Liver (tissue), 3 donors: ENCODE measurements around the gene ADGRG3.

Experiments
- EGR1 ChIP-seq, 2 donors: IDR thresholded peaks; 2 replicates each; pipeline ENCODE4 v1.6.1; 2016 to 2018; ENCODE audit warnings: antibody characterized with exemption in 2 of 2, low read depth in 2 of 2
- FOXA2 ChIP-seq: IDR thresholded peaks from 2 replicates; pipeline ENCODE4 v1.6.1; 2016; ENCODE audit warnings: antibody characterized with exemption
- GABPA ChIP-seq, 2 donors: IDR thresholded peaks in 1 of 2; conservative IDR thresholded peaks in 1 of 2; 2 replicates each; pipeline ENCODE4 v1.6.1; 2016; ENCODE audit warnings: antibody characterized with exemption in 2 of 2, mild to moderate bottlenecking in 1 of 2, moderate library complexity in 1 of 2
- NR2F2 ChIP-seq: IDR thresholded peaks from 2 replicates; pipeline ENCODE4 v1.6.1; 2016; ENCODE audit warnings: antibody characterized with exemption
- RAD21 ChIP-seq, 2 donors: IDR thresholded peaks; 2 replicates each; pipeline ENCODE4 v1.6.1; 2016; ENCODE audit warnings: antibody characterized with exemption in 2 of 2, mild to moderate bottlenecking in 2 of 2
- RXRA ChIP-seq, 2 donors: IDR thresholded peaks; 2 replicates each; pipeline ENCODE4 v1.6.1; 2017 to 2018; ENCODE audit warnings: antibody characterized with exemption in 2 of 2, mild to moderate bottlenecking in 1 of 2
- TAF1 ChIP-seq: conservative IDR thresholded peaks from 2 replicates; pipeline ENCODE4 v1.6.1; 2016; ENCODE audit warnings: antibody characterized with exemption, mild to moderate bottlenecking
- YY1 ChIP-seq: IDR thresholded peaks from 2 replicates; pipeline ENCODE4 v1.6.1; 2016; ENCODE audit warnings: antibody characterized with exemption, mild to moderate bottlenecking
- TF ChIP-seq, protein P1 (sequence below): fragments of 150-350 bp; IDR thresholded peaks from 2 replicates; pipeline ENCODE4 v1.5.1; 2017; ENCODE audit warnings: improper control_type of control experiment, low read depth, low read length; ENCODE audit not compliant: missing input control
- TF ChIP-seq, protein P2 (sequence below): IDR thresholded peaks from 2 replicates; pipeline ENCODE4 v1.6.1; 2016; ENCODE audit warnings: antibody characterized with exemption
- TF ChIP-seq, protein P3 (sequence below): IDR thresholded peaks from 2 replicates; pipeline ENCODE4 v1.6.1; 2016; ENCODE audit warnings: antibody characterized with exemption, mild to moderate bottlenecking
- TF ChIP-seq, protein P4 (sequence below): IDR thresholded peaks from 2 replicates; pipeline ENCODE4 v1.6.1; 2016; ENCODE audit warnings: antibody characterized with exemption
- TF ChIP-seq, protein P5 (sequence below): IDR thresholded peaks from 2 replicates; pipeline ENCODE4 v1.6.1; 2016; ENCODE audit warnings: antibody characterized with exemption
- donor health status: healthy.
- donor health status: healthy.

DNA sequence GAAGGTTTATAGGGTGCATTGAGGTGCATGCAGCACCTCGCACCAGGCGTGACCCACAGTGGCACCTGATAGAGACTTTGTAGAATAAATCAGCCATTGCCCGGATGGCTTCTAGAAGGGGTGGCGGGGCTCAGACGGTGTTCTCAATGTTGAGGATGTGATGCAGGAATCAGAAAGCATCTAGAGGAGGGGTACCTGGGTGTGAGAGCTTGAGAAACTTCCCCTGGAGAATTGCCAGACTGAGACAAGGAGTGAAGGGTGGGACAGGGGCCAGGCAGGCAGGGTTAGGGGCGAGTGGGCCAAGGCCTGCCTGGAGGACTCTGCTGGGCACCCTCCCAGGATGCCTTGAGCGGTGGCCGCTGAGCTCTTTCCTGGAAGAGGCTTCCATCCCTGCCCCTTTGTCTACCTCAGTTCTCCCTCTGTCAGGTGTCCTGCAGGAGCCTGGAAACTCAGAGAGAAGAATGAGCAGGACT lies 48.9 kb upstream of the ADGRG3 start:
- TF ChIP-seq, protein P1, sequence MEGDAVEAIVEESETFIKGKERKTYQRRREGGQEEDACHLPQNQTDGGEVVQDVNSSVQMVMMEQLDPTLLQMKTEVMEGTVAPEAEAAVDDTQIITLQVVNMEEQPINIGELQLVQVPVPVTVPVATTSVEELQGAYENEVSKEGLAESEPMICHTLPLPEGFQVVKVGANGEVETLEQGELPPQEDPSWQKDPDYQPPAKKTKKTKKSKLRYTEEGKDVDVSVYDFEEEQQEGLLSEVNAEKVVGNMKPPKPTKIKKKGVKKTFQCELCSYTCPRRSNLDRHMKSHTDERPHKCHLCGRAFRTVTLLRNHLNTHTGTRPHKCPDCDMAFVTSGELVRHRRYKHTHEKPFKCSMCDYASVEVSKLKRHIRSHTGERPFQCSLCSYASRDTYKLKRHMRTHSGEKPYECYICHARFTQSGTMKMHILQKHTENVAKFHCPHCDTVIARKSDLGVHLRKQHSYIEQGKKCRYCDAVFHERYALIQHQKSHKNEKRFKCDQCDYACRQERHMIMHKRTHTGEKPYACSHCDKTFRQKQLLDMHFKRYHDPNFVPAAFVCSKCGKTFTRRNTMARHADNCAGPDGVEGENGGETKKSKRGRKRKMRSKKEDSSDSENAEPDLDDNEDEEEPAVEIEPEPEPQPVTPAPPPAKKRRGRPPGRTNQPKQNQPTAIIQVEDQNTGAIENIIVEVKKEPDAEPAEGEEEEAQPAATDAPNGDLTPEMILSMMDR = no peak
- TF ChIP-seq, protein P2, sequence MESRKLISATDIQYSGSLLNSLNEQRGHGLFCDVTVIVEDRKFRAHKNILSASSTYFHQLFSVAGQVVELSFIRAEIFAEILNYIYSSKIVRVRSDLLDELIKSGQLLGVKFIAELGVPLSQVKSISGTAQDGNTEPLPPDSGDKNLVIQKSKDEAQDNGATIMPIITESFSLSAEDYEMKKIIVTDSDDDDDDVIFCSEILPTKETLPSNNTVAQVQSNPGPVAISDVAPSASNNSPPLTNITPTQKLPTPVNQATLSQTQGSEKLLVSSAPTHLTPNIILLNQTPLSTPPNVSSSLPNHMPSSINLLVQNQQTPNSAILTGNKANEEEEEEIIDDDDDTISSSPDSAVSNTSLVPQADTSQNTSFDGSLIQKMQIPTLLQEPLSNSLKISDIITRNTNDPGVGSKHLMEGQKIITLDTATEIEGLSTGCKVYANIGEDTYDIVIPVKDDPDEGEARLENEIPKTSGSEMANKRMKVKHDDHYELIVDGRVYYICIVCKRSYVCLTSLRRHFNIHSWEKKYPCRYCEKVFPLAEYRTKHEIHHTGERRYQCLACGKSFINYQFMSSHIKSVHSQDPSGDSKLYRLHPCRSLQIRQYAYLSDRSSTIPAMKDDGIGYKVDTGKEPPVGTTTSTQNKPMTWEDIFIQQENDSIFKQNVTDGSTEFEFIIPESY = no peak
- no peak for TF ChIP-seq GABPA (IDR thresholded peaks at IDR 0.05 in 1 of 2, conservative IDR thresholded peaks at IDR 0.05 in 1 of 2)
- TF ChIP-seq RAD21 (IDR thresholded peaks at IDR 0.05) = no peak
- TF ChIP-seq EGR1 (IDR thresholded peaks at IDR 0.05; ENCODE audit: low read depth in 2 of 2) = no peak
- TF ChIP-seq, protein P3, sequence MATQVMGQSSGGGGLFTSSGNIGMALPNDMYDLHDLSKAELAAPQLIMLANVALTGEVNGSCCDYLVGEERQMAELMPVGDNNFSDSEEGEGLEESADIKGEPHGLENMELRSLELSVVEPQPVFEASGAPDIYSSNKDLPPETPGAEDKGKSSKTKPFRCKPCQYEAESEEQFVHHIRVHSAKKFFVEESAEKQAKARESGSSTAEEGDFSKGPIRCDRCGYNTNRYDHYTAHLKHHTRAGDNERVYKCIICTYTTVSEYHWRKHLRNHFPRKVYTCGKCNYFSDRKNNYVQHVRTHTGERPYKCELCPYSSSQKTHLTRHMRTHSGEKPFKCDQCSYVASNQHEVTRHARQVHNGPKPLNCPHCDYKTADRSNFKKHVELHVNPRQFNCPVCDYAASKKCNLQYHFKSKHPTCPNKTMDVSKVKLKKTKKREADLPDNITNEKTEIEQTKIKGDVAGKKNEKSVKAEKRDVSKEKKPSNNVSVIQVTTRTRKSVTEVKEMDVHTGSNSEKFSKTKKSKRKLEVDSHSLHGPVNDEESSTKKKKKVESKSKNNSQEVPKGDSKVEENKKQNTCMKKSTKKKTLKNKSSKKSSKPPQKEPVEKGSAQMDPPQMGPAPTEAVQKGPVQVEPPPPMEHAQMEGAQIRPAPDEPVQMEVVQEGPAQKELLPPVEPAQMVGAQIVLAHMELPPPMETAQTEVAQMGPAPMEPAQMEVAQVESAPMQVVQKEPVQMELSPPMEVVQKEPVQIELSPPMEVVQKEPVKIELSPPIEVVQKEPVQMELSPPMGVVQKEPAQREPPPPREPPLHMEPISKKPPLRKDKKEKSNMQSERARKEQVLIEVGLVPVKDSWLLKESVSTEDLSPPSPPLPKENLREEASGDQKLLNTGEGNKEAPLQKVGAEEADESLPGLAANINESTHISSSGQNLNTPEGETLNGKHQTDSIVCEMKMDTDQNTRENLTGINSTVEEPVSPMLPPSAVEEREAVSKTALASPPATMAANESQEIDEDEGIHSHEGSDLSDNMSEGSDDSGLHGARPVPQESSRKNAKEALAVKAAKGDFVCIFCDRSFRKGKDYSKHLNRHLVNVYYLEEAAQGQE = no peak
- TF ChIP-seq, protein P4, sequence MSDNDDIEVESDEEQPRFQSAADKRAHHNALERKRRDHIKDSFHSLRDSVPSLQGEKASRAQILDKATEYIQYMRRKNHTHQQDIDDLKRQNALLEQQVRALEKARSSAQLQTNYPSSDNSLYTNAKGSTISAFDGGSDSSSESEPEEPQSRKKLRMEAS = no peak
- no peak for TF ChIP-seq RXRA (IDR thresholded peaks at IDR 0.05)
- TF ChIP-seq TAF1 = no peak
- no peak for TF ChIP-seq FOXA2
- no peak for TF ChIP-seq YY1
- TF ChIP-seq NR2F2 = no peak
- TF ChIP-seq, protein P5, sequence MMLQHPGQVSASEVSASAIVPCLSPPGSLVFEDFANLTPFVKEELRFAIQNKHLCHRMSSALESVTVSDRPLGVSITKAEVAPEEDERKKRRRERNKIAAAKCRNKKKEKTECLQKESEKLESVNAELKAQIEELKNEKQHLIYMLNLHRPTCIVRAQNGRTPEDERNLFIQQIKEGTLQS = no peak
